SJSA1 (cell line): Measurements from ENCODE around the gene SESN3. TPM values are rescaled to one million over a fixed set of nuclear protein-coding genes. Genes with fewer than 3 reads are reported as not detected.
A peak's percentile ranks its signal among the peaks of the same experiment; 100 is the strongest.
"Not testable (repeated sequence)": the region's sequence is repeated elsewhere in the genome, so short reads cannot be mapped to it uniquely, and the experiment has no call there.

Source experiments
- DNase-seq, 2 experiments: peaks; one replicate each; pipeline ENCODE4 v3.0.0-alpha.2; 2015 to 2020; ENCODE audit warnings: low spot score in 2 of 2, low read depth in 1 of 2
- H3K27ac ChIP-seq: fragments of 250-450 bp; sonication (Bioruptor Pico); 2 replicates; pipeline ENCODE4 v1.5.1; 2020; ENCODE audit warnings: mild to moderate bottlenecking, moderate library complexity
- H3K27me3 ChIP-seq: fragments of 250-450 bp; sonication (Bioruptor Pico); replicated peaks from 2 replicates; pipeline ENCODE4 v1.5.1; 2020; ENCODE audit warnings: mild to moderate bottlenecking, moderate library complexity
- H3K36me3 ChIP-seq: fragments of 250-450 bp; sonication (Bioruptor Pico); 2 replicates; pipeline ENCODE4 v1.5.1; 2020; ENCODE audit warnings: mild to moderate bottlenecking
- H3K4me1 ChIP-seq: fragments of 250-450 bp; sonication (Bioruptor Pico); replicated peaks from 2 replicates; pipeline ENCODE4 v1.6.1; 2021; ENCODE audit warnings: mild to moderate bottlenecking
- H3K4me3 ChIP-seq: fragments of 250-450 bp; sonication (Bioruptor Pico); 2 replicates; pipeline ENCODE4 v1.5.1; 2020; ENCODE audit warnings: mild to moderate bottlenecking
- H3K9me3 ChIP-seq: fragments of 250-450 bp; sonication (Bioruptor Pico); replicated peaks from 2 replicates; pipeline ENCODE4 v1.5.1; 2020; ENCODE audit warnings: mild to moderate bottlenecking
- total RNA-seq: library from RNA; depleted of rRNA; stranded (reverse); fragments of >200 nt; shearing (Covaris generic); gene quantifications from 2 replicates; pipeline ENCODE4 v1.2.3, GENCODE V29; 2014; rRNA removed

SESN3 gene
- total RNA-seq: 0.66 and 1.0 TPM in 2 replicates

- Histone ChIP-seq H3K4me3 (peak within 1 kb of the TSS; percentile 37), H3K27me3 (peaks cover 32% of the 10 kb centered on the region), H3K27ac (no peak within 1 kb of the TSS), H3K9me3 (no peaks in the 10 kb centered on the region), H3K36me3 (no peaks in the 10 kb centered on the region), H3K4me1 (0 out of 2 replicates have a peak, but pooled peaks cover 4% of the 10 kb centered on the region)
- peak; percentile 79 to 88 for DNase-seq
Measured at GRCh38 chr11:95231127-95231880, at the start of gene SESN3. Gene SESN3, minus strand, starts transcription at chr11:95231202. Its CDS starts 342 bp downstream, at chr11:95230860.

- Histone ChIP-seq H3K4me1 (no peaks in the 10 kb centered on the region), H3K9me3 (no peaks in the 10 kb centered on the region), H3K4me3 (no peak overlapping the region), H3K36me3 (no peaks in the 10 kb centered on the region), H3K27me3 (no peaks in the 10 kb centered on the region), H3K27ac (no peak overlapping the region)
- no peak for DNase-seq
Measured at GRCh38 chr11:95279921-95280868, 49.2 kb upstream of the SESN3 start.

- no peak overlapping the region for H3K4me3 ChIP-seq
- no peaks in the 10 kb centered on the region for H3K36me3 ChIP-seq
- no peak overlapping the region for H3K27ac ChIP-seq
- H3K9me3 ChIP-seq: no peaks in the 10 kb centered on the region
- no peaks in the 10 kb centered on the region for H3K27me3 ChIP-seq
- no peak for DNase-seq
- H3K4me1 ChIP-seq: no peaks in the 10 kb centered on the region
Measured at GRCh38 chr11:95277868-95278267, 46.9 kb upstream of the SESN3 start.

GRCh38 chr11:95276139-95276538, 45.1 kb upstream of the SESN3 start:
- no peaks in the 10 kb centered on the region for H3K4me1 ChIP-seq
- no peaks in the 10 kb centered on the region for H3K36me3 ChIP-seq
- DNase-seq: no peak
- H3K27me3 ChIP-seq: no peaks in the 10 kb centered on the region
- H3K9me3 ChIP-seq: no peaks in the 10 kb centered on the region
- H3K27ac ChIP-seq: no peak overlapping the region
- no peak overlapping the region for H3K4me3 ChIP-seq

GRCh38 chr11:95273618-95274017, 42.6 kb upstream of the SESN3 start:
- not testable (repeated sequence) for DNase-seq, H3K4me1 ChIP-seq, H3K4me3 ChIP-seq

GRCh38 chr11:95269036-95269819, 38.2 kb upstream of the SESN3 start:
- Histone ChIP-seq H3K9me3 (no peaks in the 10 kb centered on the region), H3K4me3 (no peak overlapping the region), H3K27ac (no peak overlapping the region), H3K27me3 (no peaks in the 10 kb centered on the region), H3K4me1 (no peaks in the 10 kb centered on the region), H3K36me3 (no peaks in the 10 kb centered on the region)
- DNase-seq: no peak

More at GRCh38 chr11:95273618-95274017, 42.6 kb upstream of the SESN3 start:
- not testable (repeated sequence) for H3K9me3 ChIP-seq, H3K27ac ChIP-seq, H3K27me3 ChIP-seq, H3K36me3 ChIP-seq

- DNase-seq: no peak
- H3K9me3 ChIP-seq: no peaks in the 10 kb centered on the region
- H3K4me1 ChIP-seq: no peaks in the 10 kb centered on the region
- H3K36me3 ChIP-seq: no peaks in the 10 kb centered on the region
- H3K4me3 ChIP-seq: no peak overlapping the region
- no peaks in the 10 kb centered on the region for H3K27me3 ChIP-seq
- no peak overlapping the region for H3K27ac ChIP-seq
Measured at GRCh38 chr11:95268391-95268790, 37.4 kb upstream of the SESN3 start.

- no peak for DNase-seq
- Histone ChIP-seq H3K9me3 (no peaks in the 10 kb centered on the region), H3K27ac (no peak overlapping the region), H3K36me3 (no peaks in the 10 kb centered on the region), H3K4me1 (no peaks in the 10 kb centered on the region), H3K4me3 (no peak overlapping the region), H3K27me3 (no peaks in the 10 kb centered on the region)
Measured at GRCh38 chr11:95267601-95268213, 36.7 kb upstream of the SESN3 start.

GRCh38 chr11:95266751-95267374, 35.9 kb upstream of the SESN3 start:
- H3K36me3 ChIP-seq: no peaks in the 10 kb centered on the region
- no peaks in the 10 kb centered on the region for H3K27me3 ChIP-seq
- DNase-seq: no peak
- no peaks in the 10 kb centered on the region for H3K4me1 ChIP-seq
- no peaks in the 10 kb centered on the region for H3K9me3 ChIP-seq
- H3K4me3 ChIP-seq: no peak overlapping the region
- H3K27ac ChIP-seq: no peak overlapping the region

GRCh38 chr11:95264881-95265280, 33.9 kb upstream of the SESN3 start:
- DNase-seq: no peak
- H3K27ac ChIP-seq: no peak overlapping the region
- H3K9me3 ChIP-seq: no peaks in the 10 kb centered on the region
- H3K27me3 ChIP-seq: no peaks in the 10 kb centered on the region
- H3K4me3 ChIP-seq: no peak overlapping the region
- no peaks in the 10 kb centered on the region for H3K4me1 ChIP-seq
- no peaks in the 10 kb centered on the region for H3K36me3 ChIP-seq

- H3K36me3 ChIP-seq: no peaks in the 10 kb centered on the region
- H3K4me1 ChIP-seq: no peaks in the 10 kb centered on the region
- H3K27me3 ChIP-seq: no peaks in the 10 kb centered on the region
- no peak overlapping the region for H3K27ac ChIP-seq
- no peak for DNase-seq
- H3K4me3 ChIP-seq: no peak overlapping the region
- H3K9me3 ChIP-seq: no peaks in the 10 kb centered on the region
Measured at GRCh38 chr11:95262994-95263765, 32.2 kb upstream of the SESN3 start.

GRCh38 chr11:95257456-95257971, 26.5 kb upstream of the SESN3 start:
- H3K4me1 ChIP-seq: no peaks in the 10 kb centered on the region
- H3K36me3 ChIP-seq: no peaks in the 10 kb centered on the region
- H3K9me3 ChIP-seq: no peaks in the 10 kb centered on the region
- no peak overlapping the region for H3K4me3 ChIP-seq
- no peak for DNase-seq
- H3K27ac ChIP-seq: no peak overlapping the region
- no peaks in the 10 kb centered on the region for H3K27me3 ChIP-seq
